Measurements from ENCODE around the gene CTNNA3.

GRCh38 chr10:67602268-67602950 lies 93.6 kb downstream of the CTNNA3 start:
- TF ChIP-seq CTCF (IDR thresholded peaks at IDR 0.05) (no peak), POLR2A (IDR thresholded peaks at IDR 0.05) (no peak)

All from testis (tissue), 2 donors.